Measurements from ENCODE around the gene TBPL1.

The TBPL1 gene

GRCh38 chr6:134021396-134022122 lies 68.5 kb downstream of the TBPL1 start:
- H3K36me3 ChIP-seq (ENCODE audit: control insufficient read depth, insufficient read depth, low read length) = no peaks in the 10 kb centered on the region
- no CpG with 5 or more reads among the region's 5 CpGs for WGBS (ENCODE audit: insufficient coverage, insufficient read length)
- H3K9me3 ChIP-seq (ENCODE audit: control insufficient read depth, insufficient read depth, low read length) = no peaks in the 10 kb centered on the region
- no peaks in the 10 kb centered on the region for H3K4me1 ChIP-seq (ENCODE audit: control insufficient read depth, insufficient read depth, low read length)
- DNase-seq (ENCODE audit: low read depth, low spot score) = no peak
- no peak overlapping the region for H3K4me3 ChIP-seq (ENCODE audit: low read length)
- H3K27ac ChIP-seq (ENCODE audit: low read length) = no peak overlapping the region
- no peaks in the 10 kb centered on the region for H3K27me3 ChIP-seq (ENCODE audit: control insufficient read depth, insufficient read depth, low read length)

DNA sequence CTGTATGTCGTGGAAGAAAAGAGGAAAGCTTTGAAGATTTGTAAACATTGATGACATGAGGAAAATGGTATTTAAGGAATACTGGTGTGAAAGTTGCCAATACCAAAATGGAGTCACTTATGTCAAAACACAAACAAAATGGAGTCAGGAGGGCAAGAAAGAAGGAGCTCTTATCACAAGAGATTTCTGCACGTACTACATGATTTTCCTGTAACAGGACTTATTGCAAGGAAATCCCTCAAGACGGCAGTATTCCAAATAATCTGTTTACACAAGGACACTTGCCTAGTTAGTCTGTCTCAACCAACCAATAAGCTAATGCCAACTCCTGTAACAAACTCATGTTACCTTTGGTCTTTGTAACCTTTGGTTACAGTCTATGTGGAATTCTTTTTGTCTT lies 69.6 kb downstream of the TBPL1 start:
- no peaks in the 10 kb centered on the region for H3K27me3 ChIP-seq (ENCODE audit: control insufficient read depth, insufficient read depth, low read length)
- H3K4me1 ChIP-seq (ENCODE audit: control insufficient read depth, insufficient read depth, low read length) = no peaks in the 10 kb centered on the region
- no peak overlapping the region for H3K4me3 ChIP-seq (ENCODE audit: low read length)
- no peak for DNase-seq (ENCODE audit: low read depth, low spot score)
- no peak overlapping the region for H3K27ac ChIP-seq (ENCODE audit: low read length)
- WGBS (ENCODE audit: insufficient coverage, insufficient read length) = no CpG with 5 or more reads among the region's 3 CpGs
- H3K9me3 ChIP-seq (ENCODE audit: control insufficient read depth, insufficient read depth, low read length) = no peaks in the 10 kb centered on the region
- no peaks in the 10 kb centered on the region for H3K36me3 ChIP-seq (ENCODE audit: control insufficient read depth, insufficient read depth, low read length)

DNA sequence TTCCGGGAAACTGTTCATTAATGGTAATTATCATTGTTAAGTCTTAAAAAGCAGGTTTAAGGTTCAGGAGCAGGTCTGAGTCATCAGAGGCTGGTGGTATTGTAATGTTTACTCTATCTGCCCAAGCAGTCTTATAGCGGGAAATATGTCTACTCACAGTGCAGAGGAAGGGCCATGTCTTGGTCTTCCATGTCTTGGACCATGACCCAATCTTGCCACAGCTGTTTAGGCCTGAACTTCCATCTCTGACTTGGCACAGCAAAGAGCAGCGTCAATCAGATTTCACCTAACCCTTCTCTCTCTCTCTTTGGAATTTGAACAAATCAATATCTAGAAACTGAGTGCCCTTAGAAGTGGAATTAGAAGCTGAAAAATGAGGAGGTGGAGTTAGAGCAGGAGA lies 73.6 kb downstream of the TBPL1 start:
- no peaks in the 10 kb centered on the region for H3K4me1 ChIP-seq (ENCODE audit: control insufficient read depth, insufficient read depth, low read length)
- no peaks in the 10 kb centered on the region; the same call in 1 of the 2 replicates for H3K36me3 ChIP-seq (ENCODE audit: control insufficient read depth, insufficient read depth, low read length)
- no peak overlapping the region for H3K4me3 ChIP-seq (ENCODE audit: low read length)
- no peaks in the 10 kb centered on the region for H3K27me3 ChIP-seq (ENCODE audit: control insufficient read depth, insufficient read depth, low read length)
- H3K9me3 ChIP-seq (ENCODE audit: control insufficient read depth, insufficient read depth, low read length) = no peaks in the 10 kb centered on the region
- WGBS (ENCODE audit: insufficient coverage, insufficient read length) = no CpG with 5 or more reads among the region's 3 CpGs
- DNase-seq (ENCODE audit: low read depth, low spot score) = no peak
- H3K27ac ChIP-seq (ENCODE audit: low read length) = no peak overlapping the region

- no peak overlapping the region for H3K27ac ChIP-seq (ENCODE audit: low read length)
- no CpG with 5 or more reads among the region's 5 CpGs for WGBS (ENCODE audit: insufficient coverage, insufficient read length)
- H3K4me1 ChIP-seq (ENCODE audit: control insufficient read depth, insufficient read depth, low read length) = no peaks in the 10 kb centered on the region
Observed at GRCh38 chr6:134028438-134028837, 75.4 kb downstream of the TBPL1 start.

DNA sequence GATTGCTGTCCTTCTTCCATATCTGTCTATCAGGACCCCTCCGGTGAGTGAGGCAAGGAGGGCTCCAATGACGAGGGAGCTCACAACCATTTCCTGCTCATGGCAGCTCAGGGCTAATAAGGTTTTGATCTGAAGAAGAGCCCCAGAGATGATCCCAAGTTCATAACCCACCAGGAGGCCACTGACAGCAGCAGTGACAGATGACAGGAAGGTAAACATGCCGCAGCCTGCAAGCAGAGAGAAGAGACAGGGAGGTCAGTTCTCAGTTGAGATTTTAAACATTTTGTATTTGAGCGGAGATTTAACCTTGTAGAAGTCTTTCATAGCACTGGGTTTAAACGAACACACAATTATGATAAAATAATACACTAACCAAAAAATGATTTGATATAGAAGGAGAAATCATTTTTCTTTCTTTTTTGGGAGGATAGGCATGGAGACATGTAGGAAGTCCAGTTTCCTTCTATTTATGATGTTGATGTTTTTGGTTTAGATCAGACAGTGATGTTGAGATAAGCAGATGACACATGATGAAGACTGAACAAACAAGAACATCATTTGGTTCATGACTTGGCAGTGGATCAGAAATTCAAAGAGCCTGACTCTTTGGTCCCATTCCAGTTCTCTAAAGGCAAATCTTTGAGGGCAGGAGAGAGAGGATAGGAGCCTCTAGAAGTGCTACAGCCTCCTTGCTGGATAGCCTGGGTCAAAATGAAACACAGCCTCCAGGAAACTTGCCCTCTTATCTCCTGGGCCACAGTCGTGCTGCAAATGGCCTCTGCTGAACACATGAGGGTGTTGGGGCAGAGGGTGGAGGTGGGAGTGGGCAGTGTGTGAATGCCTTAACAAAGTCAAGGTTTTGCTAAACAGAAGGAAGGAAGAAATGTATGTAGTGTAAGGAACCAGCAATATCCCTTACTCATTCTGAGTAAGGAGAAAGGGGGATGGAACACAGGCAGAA lies 76.8 kb downstream of the TBPL1 start:
- Histone ChIP-seq H3K4me3 (ENCODE audit: low read length) (no peak overlapping the region), H3K9me3 (ENCODE audit: control insufficient read depth, insufficient read depth, low read length) (no peaks in the 10 kb centered on the region), H3K36me3 (ENCODE audit: control insufficient read depth, insufficient read depth, low read length) (no peaks in the 10 kb centered on the region; the same call in 1 of the 2 replicates), H3K27ac (ENCODE audit: low read length) (no peak overlapping the region), H3K27me3 (ENCODE audit: control insufficient read depth, insufficient read depth, low read length) (no peaks in the 10 kb centered on the region), H3K4me1 (ENCODE audit: control insufficient read depth, insufficient read depth, low read length) (no peaks in the 10 kb centered on the region)
- WGBS (ENCODE audit: insufficient coverage, insufficient read length) = no CpG with 5 or more reads among the region's 6 CpGs
- no peak for DNase-seq (ENCODE audit: low read depth, low spot score)

More at GRCh38 chr6:134028438-134028837, 75.4 kb downstream of the TBPL1 start:
- no peak overlapping the region for H3K4me3 ChIP-seq (ENCODE audit: low read length)
- H3K36me3 ChIP-seq (ENCODE audit: control insufficient read depth, insufficient read depth, low read length) = no peaks in the 10 kb centered on the region; the same call in 1 of the 2 replicates
- no peaks in the 10 kb centered on the region for H3K9me3 ChIP-seq (ENCODE audit: control insufficient read depth, insufficient read depth, low read length)
- H3K27me3 ChIP-seq (ENCODE audit: control insufficient read depth, insufficient read depth, low read length) = no peaks in the 10 kb centered on the region
- no peak for DNase-seq (ENCODE audit: low read depth, low spot score)

DNA sequence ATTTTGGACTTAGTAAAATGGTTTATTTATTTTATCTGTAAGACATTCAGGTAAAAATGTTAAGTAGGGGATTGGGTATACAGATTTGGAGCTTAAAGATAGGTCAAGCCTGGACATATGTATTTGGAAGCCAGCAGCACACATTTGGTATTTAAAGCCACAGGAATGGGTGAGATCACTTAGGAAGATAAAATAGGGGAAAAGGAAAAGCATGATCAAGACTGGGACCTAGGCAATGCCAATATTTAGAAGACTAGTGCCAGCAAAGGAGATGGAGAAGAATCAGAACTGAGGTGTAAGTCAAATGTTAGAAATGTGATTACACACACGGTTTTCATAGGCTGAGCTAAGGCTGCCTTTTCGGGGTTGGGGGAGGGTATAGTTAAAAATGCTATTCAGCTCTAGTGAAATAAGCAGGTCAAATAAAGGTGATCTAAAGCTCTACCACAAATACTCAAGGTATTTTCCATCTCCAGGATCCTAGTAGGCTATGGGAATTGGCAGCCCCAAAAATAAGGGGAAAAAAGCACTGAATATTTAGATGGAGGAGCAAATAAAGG lies 78.8 kb downstream of the TBPL1 start:
- WGBS (ENCODE audit: insufficient coverage, insufficient read length) = no CpG with 5 or more reads among the region's 2 CpGs
- no peaks in the 10 kb centered on the region for H3K9me3 ChIP-seq (ENCODE audit: control insufficient read depth, insufficient read depth, low read length)
- no peaks in the 10 kb centered on the region for H3K27me3 ChIP-seq (ENCODE audit: control insufficient read depth, insufficient read depth, low read length)
- no peaks in the 10 kb centered on the region for H3K4me1 ChIP-seq (ENCODE audit: control insufficient read depth, insufficient read depth, low read length)
- H3K27ac ChIP-seq (ENCODE audit: low read length) = no peak overlapping the region
- no peak overlapping the region for H3K4me3 ChIP-seq (ENCODE audit: low read length)
- H3K36me3 ChIP-seq (ENCODE audit: control insufficient read depth, insufficient read depth, low read length) = no peaks in the 10 kb centered on the region; the same call in 1 of the 2 replicates
- no peak for DNase-seq (ENCODE audit: low read depth, low spot score)

GRCh38 chr6:134034478-134034877 lies 81.5 kb downstream of the TBPL1 start:
- Histone ChIP-seq H3K9me3 (ENCODE audit: control insufficient read depth, insufficient read depth, low read length) (no peaks in the 10 kb centered on the region), H3K36me3 (ENCODE audit: control insufficient read depth, insufficient read depth, low read length) (no peaks in the 10 kb centered on the region), H3K4me3 (ENCODE audit: low read length) (no peak overlapping the region), H3K27ac (ENCODE audit: low read length) (no peak overlapping the region), H3K4me1 (ENCODE audit: control insufficient read depth, insufficient read depth, low read length) (no peaks in the 10 kb centered on the region), H3K27me3 (ENCODE audit: control insufficient read depth, insufficient read depth, low read length) (no peaks in the 10 kb centered on the region)
- DNase-seq (ENCODE audit: low read depth, low spot score) = no peak
- no CpG with 5 or more reads among the region's 1 CpG for WGBS (ENCODE audit: insufficient coverage, insufficient read length)

GRCh38 chr6:134034961-134035822 lies 82.2 kb downstream of the TBPL1 start:
- Histone ChIP-seq H3K27me3 (ENCODE audit: control insufficient read depth, insufficient read depth, low read length) (no peaks in the 10 kb centered on the region), H3K27ac (ENCODE audit: low read length) (no peak overlapping the region), H3K9me3 (ENCODE audit: control insufficient read depth, insufficient read depth, low read length) (no peaks in the 10 kb centered on the region), H3K4me1 (ENCODE audit: control insufficient read depth, insufficient read depth, low read length) (no peaks in the 10 kb centered on the region), H3K36me3 (ENCODE audit: control insufficient read depth, insufficient read depth, low read length) (no peaks in the 10 kb centered on the region), H3K4me3 (ENCODE audit: low read length) (no peak overlapping the region)
- DNase-seq (ENCODE audit: low read depth, low spot score) = no peak
- whole genome bisulfite sequencing (ENCODE audit: insufficient coverage, insufficient read length) = 100% methylated on average over 1 of the region's 7 CpGs

- WGBS (ENCODE audit: insufficient coverage, insufficient read length) = no CpG with 5 or more reads among the region's 3 CpGs
- H3K4me3 ChIP-seq (ENCODE audit: low read length) = no peak overlapping the region
- no peak overlapping the region for H3K27ac ChIP-seq (ENCODE audit: low read length)
- no peaks in the 10 kb centered on the region for H3K36me3 ChIP-seq (ENCODE audit: control insufficient read depth, insufficient read depth, low read length)
- no peaks in the 10 kb centered on the region for H3K4me1 ChIP-seq (ENCODE audit: control insufficient read depth, insufficient read depth, low read length)
- no peaks in the 10 kb centered on the region for H3K27me3 ChIP-seq (ENCODE audit: control insufficient read depth, insufficient read depth, low read length)
- no peaks in the 10 kb centered on the region for H3K9me3 ChIP-seq (ENCODE audit: control insufficient read depth, insufficient read depth, low read length)
- DNase-seq (ENCODE audit: low read depth, low spot score) = no peak
Observed at GRCh38 chr6:134035823-134036296, 82.8 kb downstream of the TBPL1 start.

All from iPS DF 6.9 (cell line).